GM18526 (cell line): ENCODE results near the gene LMAN2.

Experiments used
- POLR2A ChIP-seq: IDR thresholded peaks from 3 replicates; pipeline ENCODE4 v1.6.1; 2011; ENCODE audit not compliant: insufficient read length; ENCODE audit errors: extremely low read depth

The LMAN2 gene

GRCh38 chr5:177332031-177332895, 19.2 kb downstream of the LMAN2 start:
- TF ChIP-seq POLR2A, result no peak

- no peak for TF ChIP-seq POLR2A
Measured at GRCh38 chr5:177330991-177331842, 20.3 kb downstream of the LMAN2 start.

- TF ChIP-seq POLR2A, result no peak
Measured at GRCh38 chr5:177329883-177330282, 21.6 kb downstream of the LMAN2 start.

GRCh38 chr5:177328545-177329231, 22.8 kb downstream of the LMAN2 start:
- no peak for TF ChIP-seq POLR2A

- TF ChIP-seq POLR2A, result no peak
Measured at GRCh38 chr5:177327539-177328522, 23.6 kb downstream of the LMAN2 start.

- no peak for TF ChIP-seq POLR2A
Measured at GRCh38 chr5:177325868-177326381, 25.5 kb downstream of the LMAN2 start.

- TF ChIP-seq POLR2A, result no peak
Measured at GRCh38 chr5:177320879-177321278, 30.6 kb downstream of the LMAN2 start.

GRCh38 chr5:177319913-177320588, 31.4 kb downstream of the LMAN2 start:
- no peak for TF ChIP-seq POLR2A

GRCh38 chr5:177317959-177318377, 33.5 kb downstream of the LMAN2 start:
- no peak for TF ChIP-seq POLR2A

GRCh38 chr5:177316005-177316404, 35.5 kb downstream of the LMAN2 start:
- TF ChIP-seq POLR2A, result no peak

GRCh38 chr5:177315411-177315810, 36.1 kb downstream of the LMAN2 start:
- TF ChIP-seq POLR2A, result no peak

GRCh38 chr5:177314376-177315342, 36.8 kb downstream of the LMAN2 start:
- TF ChIP-seq POLR2A, result no peak
